Dedifferentiated amniotic fluid mesenchymal stem cell (primary cell): ENCODE results near the gene IL20.
"Not testable (repeated sequence)": the region's sequence is repeated elsewhere in the genome, so short reads cannot be mapped to it uniquely, and the experiment has no call there.

Experiments
- DNase-seq: peaks from one replicate; pipeline ENCODE4 v3.0.0-alpha.2; 2016; ENCODE audit errors: extremely low spot score

The IL20 gene

GRCh38 chr1:206842854-206843253 lies 22.6 kb upstream of the IL20 start:
- DNase-seq = no peak

DNA sequence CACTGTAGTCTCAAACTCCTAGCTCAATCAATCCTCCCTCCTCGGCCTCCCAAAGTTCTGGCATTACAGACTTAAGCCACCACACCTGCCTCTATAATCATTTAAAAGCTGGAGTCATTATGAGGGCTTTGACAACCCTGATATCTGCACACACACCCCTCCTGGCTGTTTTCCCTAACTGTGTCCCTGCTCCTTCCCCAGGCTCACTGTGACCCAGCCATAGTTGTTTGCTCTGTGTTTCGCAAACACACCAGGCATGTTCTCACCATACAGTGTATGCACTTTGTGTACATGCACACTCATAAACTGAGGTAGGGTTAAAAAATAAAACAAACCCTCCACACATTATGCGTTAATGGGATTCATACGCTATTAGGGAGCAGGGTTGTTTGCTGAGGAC lies 21.8 kb upstream of the IL20 start:
- DNase-seq = no peak

GRCh38 chr1:206846487-206846886 lies 18.9 kb upstream of the IL20 start:
- no peak for DNase-seq

- no peak for DNase-seq
These were observed 18.0 kb upstream of the IL20 start for GRCh38 chr1:206847337-206847834.

DNA sequence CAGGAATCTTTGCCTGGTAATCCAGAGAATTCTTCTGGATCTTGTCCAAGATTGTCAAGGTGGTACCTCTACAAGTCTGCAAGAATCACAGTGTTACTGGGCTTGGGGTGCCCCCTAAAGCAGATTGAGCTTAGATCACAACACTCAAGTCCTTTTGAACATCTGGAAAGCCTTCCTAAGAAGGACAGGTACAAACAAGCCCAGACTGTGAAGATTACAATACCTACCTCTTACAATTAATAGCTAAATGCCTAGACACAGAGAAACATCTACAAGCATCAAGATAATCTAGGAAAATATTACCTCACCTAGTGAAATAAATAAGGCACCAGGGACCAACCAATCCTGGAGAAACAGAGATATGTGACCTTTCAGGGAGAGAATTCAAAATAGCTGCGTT lies 17.5 kb upstream of the IL20 start:
- no peak for DNase-seq

GRCh38 chr1:206850401-206850800 lies 15.0 kb upstream of the IL20 start:
- DNase-seq = no peak

- no peak for DNase-seq
These were observed 13.9 kb upstream of the IL20 start for GRCh38 chr1:206851341-206852010.

- DNase-seq = not testable (repeated sequence)
These were observed 12.8 kb upstream of the IL20 start for GRCh38 chr1:206852662-206853061.

DNA sequence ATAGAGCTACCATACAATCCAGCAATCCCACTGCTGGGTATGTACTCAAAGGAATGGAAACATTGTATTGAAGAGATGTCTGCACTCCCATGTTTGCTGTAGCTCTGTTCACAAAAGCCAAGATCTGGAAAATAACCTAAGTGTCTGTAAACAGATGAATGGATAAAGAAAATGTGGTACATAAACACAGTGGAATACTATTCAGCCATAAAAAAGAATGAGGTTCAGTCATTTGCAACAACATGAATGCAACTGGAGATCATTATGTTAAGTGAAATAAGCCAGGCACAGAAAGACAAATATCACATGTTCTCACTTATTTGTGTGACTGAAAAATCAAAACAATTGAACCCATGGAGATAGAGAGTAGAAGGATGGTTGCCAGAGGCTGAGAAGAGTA lies 11.7 kb upstream of the IL20 start:
- DNase-seq = not testable (repeated sequence)

DNA sequence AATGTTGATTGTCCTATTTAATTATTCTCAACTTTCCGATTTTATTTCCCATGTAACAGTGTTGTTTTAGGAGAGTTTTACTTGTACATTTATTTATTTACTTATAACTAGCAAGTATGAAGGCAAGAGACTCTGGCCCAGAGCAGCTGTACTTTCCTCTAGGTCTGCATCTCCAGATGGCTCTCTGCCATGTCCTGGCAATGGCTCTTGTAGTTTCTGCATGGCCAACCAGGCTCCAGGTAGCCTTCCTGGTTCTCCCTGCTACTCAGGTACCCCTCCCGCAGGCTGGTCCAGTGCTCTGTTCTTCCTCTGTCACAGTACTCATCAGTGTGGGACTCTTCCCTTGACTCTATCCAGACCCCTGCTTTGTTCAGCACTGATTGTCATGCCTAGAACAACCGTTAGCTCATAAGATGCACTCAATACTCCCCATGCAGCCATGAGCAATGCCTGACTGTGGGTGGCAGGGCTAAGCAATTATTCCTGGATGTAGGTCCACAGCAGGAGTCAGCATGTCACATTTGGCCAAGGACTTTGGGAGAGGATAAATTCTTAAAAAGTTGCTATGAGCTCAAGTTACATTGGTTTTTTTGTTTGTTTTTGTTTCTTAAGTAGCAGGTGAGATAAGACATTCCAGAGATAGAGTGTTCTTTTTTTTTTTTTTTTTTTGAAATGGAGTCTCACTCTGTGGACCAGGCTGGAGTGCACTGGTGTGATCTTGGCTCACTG lies 10.9 kb upstream of the IL20 start:
- no peak for DNase-seq

DNA sequence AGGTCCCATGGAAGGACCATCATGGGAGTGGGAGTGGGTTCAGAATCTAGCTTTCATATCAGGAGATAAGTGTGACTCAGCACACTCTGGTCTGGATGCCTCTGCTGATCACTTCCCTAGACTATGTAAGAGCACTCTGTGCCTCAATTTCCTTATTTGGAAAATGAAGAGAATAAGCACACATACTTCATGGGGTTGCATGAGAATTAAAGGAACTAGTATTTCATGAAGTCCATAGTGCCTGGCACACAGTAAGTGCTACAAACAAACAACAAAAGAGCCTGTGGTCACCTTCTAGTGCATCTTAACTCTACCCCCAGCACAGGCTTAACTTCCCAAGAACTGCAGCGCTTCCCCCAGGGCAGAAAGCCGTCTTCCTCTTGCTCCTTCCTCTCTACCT lies 9.6 kb upstream of the IL20 start:
- DNase-seq = no peak

DNA sequence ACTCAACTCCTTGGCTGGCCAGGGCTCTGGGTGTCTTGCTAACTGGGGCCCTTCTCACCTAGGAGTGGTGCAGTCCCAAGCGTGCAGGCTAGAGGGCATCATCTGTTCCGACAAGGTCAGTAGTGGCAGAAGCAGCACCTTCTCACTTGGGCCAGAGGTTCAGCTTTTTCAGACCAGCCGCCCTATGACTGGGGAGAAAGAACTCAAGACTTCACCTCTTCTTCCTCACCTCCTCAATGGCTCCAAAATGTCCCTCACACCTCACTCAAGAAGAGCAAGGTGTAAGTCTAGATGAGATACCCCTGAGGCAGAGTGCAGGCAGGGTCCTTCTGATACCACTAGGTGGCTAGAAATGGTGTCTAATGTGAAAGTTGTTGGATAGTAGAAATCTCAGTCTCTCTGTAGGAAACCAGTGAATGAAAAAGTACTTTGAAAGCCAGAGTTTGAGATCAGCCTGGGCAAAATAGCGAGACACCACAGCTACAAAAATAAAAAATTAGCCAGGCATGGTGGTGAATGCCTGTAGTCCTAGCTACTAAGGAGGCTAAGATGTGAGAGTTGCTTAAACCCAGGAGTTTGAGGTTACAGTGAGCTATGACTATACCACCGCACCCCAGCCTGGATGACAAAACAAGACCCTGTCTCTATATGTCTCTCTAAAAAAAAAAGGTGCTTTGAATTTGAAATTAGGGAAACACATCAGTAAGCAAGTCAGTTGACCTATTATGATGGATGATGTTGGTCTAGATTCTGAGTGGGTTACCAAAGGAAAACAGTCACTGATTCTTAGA lies 8.6 kb upstream of the IL20 start:
- no peak for DNase-seq

GRCh38 chr1:206859082-206859521 lies 6.3 kb upstream of the IL20 start:
- DNase-seq = no peak

- DNase-seq = no peak
These were observed 5.3 kb upstream of the IL20 start for GRCh38 chr1:206860165-206860564.

DNA sequence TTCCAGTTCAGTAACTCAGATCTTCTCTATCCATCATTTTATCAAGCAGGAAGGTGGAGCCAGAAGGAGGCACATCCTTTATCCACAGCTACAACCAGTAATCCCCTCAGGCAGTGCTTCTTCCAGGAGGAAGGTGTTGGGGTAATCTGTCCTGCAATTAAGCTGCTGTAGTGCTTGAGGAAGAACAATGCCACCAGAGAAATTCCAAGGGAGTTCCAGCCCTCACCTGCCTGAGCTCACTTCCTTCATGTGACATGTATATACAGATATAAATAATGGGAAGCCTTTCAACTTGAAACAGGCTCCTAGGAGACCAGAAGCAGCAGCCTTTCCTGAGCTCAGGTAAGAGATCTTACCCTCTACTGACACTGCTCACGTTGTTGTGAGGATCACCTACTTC lies 2.2 kb upstream of the IL20 start:
- DNase-seq = no peak

GRCh38 chr1:206866062-206866461 lies 639 bp downstream of the IL20 start:
- DNase-seq = no peak

- DNase-seq = no peak
These were observed 1.8 kb downstream of the IL20 start for GRCh38 chr1:206867239-206867638.

DNA sequence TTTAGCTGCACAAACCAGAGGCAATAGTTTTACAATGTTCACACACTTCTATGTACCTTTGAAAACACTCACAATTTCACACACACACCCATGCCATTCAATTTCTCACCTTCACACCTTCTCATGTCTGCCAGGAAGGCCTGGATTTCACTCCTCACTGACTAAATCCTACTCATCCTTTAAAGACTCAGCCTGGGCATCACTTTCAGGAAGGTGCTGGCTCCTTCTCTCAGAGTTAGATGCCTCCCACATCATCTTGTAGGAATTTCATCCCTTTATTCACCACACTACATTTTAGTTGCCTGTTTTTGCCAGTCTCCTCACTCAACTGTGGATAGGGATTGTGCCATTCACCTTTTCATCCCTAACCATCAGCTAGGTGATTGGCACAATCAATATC lies 2.3 kb downstream of the IL20 start:
- no peak for DNase-seq

DNA sequence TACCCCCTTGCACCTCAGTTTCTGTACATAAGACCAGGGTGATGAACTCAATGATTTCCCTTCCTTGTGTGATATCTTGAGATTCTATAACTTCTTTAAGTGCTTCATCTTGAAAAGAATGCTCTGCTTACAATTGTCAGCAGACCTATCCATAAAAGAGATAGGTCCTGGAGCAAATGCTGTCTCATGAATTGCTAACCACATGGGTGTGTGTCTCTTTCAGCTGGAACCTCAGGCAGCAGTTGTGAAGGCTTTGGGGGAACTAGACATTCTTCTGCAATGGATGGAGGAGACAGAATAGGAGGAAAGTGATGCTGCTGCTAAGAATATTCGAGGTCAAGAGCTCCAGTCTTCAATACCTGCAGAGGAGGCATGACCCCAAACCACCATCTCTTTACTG lies 2.8 kb downstream of the IL20 start:
- DNase-seq = no peak

DNA sequence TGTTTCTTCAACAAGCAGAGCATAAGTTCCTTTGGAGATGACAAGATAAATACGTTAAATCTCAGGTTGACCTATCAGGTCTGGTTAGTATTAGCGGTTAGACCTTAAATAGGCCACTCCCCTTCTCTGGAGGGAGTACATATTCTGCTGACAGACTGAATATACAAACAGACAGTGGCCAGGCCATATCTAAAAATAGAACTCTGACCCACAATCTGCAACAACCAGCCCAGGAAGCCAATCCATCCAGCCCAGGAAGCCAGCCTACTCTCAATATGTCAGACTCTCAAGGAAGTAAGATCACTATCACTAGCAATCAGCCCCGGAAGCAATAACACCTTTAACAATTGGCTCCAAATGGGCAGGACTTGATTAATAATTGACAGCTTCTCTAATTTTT lies 6.7 kb downstream of the IL20 start:
- DNase-seq = no peak

- no peak for DNase-seq
These were observed 8.3 kb downstream of the IL20 start for GRCh38 chr1:206873603-206874188.

DNA sequence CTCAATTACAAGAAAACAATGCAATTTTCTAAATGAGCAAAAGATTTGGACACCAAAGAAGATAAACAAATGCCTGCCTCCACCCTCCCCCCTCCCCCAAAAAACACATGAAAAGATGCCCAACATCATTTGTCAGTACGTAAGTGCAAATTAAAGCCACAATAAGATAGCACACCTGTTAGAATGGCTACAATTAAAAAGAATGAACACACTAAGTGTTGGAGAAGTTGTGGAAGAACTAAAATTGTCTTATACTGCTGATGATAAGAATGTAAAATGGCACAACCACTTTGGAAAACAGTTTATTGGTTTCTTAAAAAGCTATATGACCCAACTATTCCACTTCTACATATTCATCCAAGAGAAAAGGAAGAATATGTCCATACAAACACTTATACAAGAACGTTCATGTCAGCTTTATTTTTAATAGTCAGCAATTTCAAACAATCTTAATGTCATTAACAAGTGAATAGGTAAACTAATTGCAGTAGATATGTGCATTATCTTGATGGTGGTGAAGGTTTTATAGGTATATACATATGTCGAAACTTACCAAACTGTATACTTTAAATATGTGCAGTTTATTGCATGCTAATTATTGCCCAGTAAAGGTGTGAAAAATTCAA lies 10.4 kb downstream of the IL20 start:
- no peak for DNase-seq
